Endothelial cell (in vitro differentiated cells): Measurements from ENCODE around the gene SLC22A23. TPM values are rescaled to one million over a fixed set of nuclear protein-coding genes. Genes with fewer than 3 reads are reported as not detected.

Experiments
- DNase-seq: peaks from one replicate; pipeline ENCODE4 v3.0.0; 2021; ENCODE audit warnings: low spot score
- H3K27ac Mint-ChIP-seq: one replicate; pipeline ENCODE4 v1.8.0; 2021; ENCODE audit warnings: mixed read lengths, inconsistent platforms; ENCODE audit not compliant: unreplicated experiment
- H3K27me3 Mint-ChIP-seq: one replicate; pipeline ENCODE4 v1.8.0; 2021; ENCODE audit warnings: mild to moderate bottlenecking, moderate library complexity, mixed read lengths, inconsistent platforms; ENCODE audit not compliant: unreplicated experiment
- H3K36me3 Mint-ChIP-seq: one replicate; pipeline ENCODE4 v1.8.0; 2021; ENCODE audit warnings: mild to moderate bottlenecking, low read depth, mixed read lengths, inconsistent platforms; ENCODE audit not compliant: unreplicated experiment
- H3K4me1 Mint-ChIP-seq: one replicate; pipeline ENCODE4 v1.8.0; 2021; ENCODE audit warnings: mild to moderate bottlenecking, mixed read lengths, inconsistent platforms; ENCODE audit not compliant: unreplicated experiment
- H3K4me3 Mint-ChIP-seq: one replicate; pipeline ENCODE4 v1.8.0; 2021; ENCODE audit warnings: mild to moderate bottlenecking, mixed read lengths, inconsistent platforms; ENCODE audit not compliant: unreplicated experiment
- H3K9me3 Mint-ChIP-seq: one replicate; pipeline ENCODE4 v1.8.0; 2021; ENCODE audit warnings: mixed read lengths, inconsistent platforms; ENCODE audit not compliant: unreplicated experiment
- total RNA-seq: library from RNA; stranded (reverse); fragmentation: NEBNext Ultra II Directional; extraction: Animal tissue kit (Norgen Biotek cat#: 25700); gene quantifications from one replicate; pipeline ENCODE4 v1.2.1, GENCODE V29; 2021; ENCODE audit not compliant: unreplicated experiment
- TF ChIP-seq, protein P1 (sequence below): fragments of 200-600 bp; sonication (generic); IDR thresholded peaks from one replicate; pipeline ENCODE4 v1.5.0; 2021; ENCODE audit warnings: antibody characterized with exemption; ENCODE audit not compliant: unreplicated experiment

Gene SLC22A23
- total RNA-seq, 1 donor from 2014 or later = 72.7 TPM

DNA sequence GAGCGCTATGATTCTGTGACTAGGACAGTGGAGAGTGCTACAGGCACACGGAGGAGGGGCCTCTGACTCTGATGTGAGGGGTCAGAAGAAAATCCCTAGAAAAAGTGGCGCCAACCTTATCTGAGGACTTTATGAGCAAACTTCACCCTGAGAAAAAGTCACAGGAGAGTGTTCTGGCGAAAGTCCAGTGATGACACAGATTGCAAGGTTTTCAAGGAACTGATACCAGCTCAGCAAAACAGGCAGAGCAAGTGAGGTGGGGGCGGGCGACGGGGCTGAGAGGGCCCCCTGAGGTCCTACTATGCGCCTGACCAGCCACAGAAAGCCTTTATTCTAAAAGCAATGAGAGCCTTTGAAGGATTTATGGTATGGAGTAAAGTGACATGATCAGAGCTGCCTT, 73.3 kb downstream of the SLC22A23 start:
- Mint-ChIP-seq H3K27me3 (peaks cover 4% of the 10 kb centered on the region), H3K4me3 (no peak overlapping the region), H3K9me3 (no peaks in the 10 kb centered on the region), H3K27ac (no peak overlapping the region), H3K36me3 (peaks cover 11% of the 10 kb centered on the region), H3K4me1 (peaks cover 14% of the 10 kb centered on the region)
- TF ChIP-seq, protein P1, sequence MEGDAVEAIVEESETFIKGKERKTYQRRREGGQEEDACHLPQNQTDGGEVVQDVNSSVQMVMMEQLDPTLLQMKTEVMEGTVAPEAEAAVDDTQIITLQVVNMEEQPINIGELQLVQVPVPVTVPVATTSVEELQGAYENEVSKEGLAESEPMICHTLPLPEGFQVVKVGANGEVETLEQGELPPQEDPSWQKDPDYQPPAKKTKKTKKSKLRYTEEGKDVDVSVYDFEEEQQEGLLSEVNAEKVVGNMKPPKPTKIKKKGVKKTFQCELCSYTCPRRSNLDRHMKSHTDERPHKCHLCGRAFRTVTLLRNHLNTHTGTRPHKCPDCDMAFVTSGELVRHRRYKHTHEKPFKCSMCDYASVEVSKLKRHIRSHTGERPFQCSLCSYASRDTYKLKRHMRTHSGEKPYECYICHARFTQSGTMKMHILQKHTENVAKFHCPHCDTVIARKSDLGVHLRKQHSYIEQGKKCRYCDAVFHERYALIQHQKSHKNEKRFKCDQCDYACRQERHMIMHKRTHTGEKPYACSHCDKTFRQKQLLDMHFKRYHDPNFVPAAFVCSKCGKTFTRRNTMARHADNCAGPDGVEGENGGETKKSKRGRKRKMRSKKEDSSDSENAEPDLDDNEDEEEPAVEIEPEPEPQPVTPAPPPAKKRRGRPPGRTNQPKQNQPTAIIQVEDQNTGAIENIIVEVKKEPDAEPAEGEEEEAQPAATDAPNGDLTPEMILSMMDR = no peak
- no peak for DNase-seq

DNA sequence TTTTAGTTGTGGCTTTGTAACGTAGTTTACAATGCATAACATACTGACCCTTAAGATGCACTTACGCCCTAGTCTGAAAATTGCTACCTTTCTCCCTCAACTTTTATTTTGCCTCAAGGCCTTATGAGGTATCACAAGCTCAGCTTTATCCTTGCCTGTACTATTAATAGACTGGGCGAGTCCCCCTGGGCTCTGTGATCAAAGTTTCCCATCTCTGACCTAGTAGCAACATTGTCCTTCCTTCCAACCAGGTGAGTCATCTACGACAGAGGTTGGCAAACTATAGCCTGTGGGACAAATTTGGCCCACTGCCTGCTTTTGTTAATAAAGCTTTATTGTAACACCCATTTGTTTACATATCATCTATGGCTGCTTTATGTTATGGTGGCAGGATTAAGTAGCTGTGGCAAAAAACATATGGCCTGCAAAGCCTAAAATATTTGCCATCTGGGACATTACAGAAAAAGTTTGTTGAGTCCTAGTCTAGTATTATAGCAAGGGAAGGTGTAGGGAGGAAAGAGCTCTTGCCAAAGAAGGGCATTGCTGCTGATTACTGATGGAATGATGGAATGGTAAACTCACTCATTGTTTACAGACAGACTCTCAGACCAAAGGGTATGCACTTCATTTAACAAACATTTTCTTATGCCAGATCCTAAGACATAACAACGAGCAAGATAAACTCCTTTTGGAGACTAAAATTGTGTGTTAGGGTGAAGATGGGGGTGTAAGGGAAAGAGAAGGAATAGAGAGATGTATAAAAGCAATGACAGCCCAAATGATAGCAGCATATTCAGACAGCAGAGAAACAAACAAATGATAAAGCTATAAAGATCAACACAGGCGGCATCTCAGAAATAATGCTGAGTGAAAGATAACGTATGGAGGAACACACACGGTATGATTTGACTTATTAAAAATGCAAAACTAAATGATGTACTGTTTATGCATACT, 74.2 kb downstream of the SLC22A23 start:
- Mint-ChIP-seq H3K27ac (no peak overlapping the region), H3K4me1 (peaks cover 16% of the 10 kb centered on the region), H3K4me3 (no peak overlapping the region), H3K36me3 (peaks cover 4% of the 10 kb centered on the region), H3K9me3 (no peaks in the 10 kb centered on the region), H3K27me3 (peaks cover 4% of the 10 kb centered on the region)
- TF ChIP-seq, protein P1 = no peak
- DNase-seq = no peak

DNA sequence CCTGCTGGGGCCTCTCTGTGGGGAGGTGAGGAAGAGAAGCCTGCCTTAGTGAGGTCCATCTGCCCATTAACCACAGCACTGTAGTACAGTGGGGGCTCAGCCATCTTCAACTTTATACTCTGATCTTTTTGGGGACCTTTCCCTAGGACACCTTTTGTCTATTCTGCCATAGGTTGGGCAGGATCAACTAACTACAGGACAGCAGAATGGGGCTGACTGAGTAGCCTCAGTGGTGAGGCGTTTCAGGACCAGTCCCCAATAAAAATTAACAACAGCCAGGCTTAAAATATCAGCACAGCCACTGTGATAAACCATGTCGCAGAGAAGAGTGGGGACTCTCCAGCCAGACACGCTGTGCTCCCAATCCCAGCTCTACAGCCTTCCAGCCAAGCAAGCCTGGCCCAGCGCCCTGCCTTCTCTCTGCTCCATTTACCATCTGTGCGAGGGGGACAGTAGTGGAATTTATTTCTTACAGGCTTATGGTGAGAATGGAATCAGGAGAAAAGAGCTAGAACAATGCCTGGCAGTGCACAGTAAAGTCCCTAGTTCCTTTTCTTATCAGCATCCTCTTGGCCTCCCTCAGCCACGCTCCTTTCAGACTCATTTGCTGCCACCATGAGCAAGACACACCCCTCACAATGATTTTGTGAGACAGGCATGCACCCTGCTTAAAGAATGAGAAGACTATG, 75.5 kb downstream of the SLC22A23 start:
- no peak overlapping the region for H3K27ac Mint-ChIP-seq
- no peak overlapping the region for H3K4me3 Mint-ChIP-seq
- TF ChIP-seq, protein P1 = no peak
- peaks cover 16% of the 10 kb centered on the region for H3K4me1 Mint-ChIP-seq
- no peaks in the 10 kb centered on the region for H3K9me3 Mint-ChIP-seq
- H3K36me3 Mint-ChIP-seq = no peaks in the 10 kb centered on the region
- no peak for DNase-seq
- H3K27me3 Mint-ChIP-seq = peaks cover 4% of the 10 kb centered on the region

DNA sequence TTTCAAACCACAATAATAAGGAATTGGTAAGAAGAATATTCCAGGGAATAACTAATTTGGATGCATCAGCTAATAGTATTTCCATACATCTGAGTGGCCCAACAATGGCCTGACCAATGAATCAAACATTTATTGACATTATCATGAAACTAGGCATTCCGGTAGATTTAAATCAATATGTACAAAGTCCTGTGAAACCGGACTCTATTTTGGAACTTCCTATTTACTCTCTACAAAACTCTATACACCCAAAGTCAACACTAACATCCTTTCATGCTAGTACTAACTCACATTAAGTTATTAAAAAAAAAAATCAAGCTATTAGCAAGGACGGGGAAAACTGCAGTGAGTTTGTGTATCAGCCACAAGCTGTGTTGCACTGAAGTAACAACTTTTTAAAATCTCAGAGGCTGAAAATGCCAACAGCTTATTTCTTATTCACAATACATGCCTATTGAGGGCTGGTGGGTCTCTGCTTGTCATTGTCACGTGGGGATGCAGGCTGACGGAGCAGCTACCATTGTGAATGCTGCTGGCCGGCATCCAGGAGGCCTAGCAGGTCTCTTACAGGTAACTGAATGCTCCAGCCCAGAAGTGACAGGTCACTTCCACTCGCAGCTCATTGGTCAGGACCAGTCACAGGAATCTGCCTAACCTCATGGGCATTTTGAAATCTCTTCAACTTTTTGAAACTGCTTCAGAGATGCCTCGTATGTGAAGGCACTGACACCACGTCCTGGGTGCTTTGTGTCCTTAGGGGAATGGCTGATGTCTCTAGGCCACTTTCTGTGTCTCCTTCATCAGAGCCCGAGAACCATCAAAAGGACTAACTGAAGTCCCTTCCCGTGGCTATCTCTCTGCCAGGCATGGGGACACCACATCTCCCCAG, 76.3 kb downstream of the SLC22A23 start:
- Mint-ChIP-seq H3K27ac (no peak overlapping the region), H3K27me3 (peaks cover 4% of the 10 kb centered on the region), H3K36me3 (no peaks in the 10 kb centered on the region), H3K4me3 (no peak overlapping the region), H3K9me3 (no peaks in the 10 kb centered on the region), H3K4me1 (peaks cover 16% of the 10 kb centered on the region)
- DNase-seq = no peak
- TF ChIP-seq, protein P1 = no peak
